ENCODE measurements around the gene STX11.

- TF ChIP-seq CTCF (IDR thresholded peaks at IDR 0.05 in 8 of 11, conservative IDR thresholded peaks at IDR 0.05 in 3 of 11), result no peak
- no peak for TF ChIP-seq POLR2A (IDR thresholded peaks at IDR 0.05)
- TF ChIP-seq POLR2AphosphoS5 (IDR thresholded peaks at IDR 0.05), result no peak
These were observed 8.8 kb upstream of the STX11 start for GRCh38 chr6:144141470-144141869.

Measured in spleen (tissue), 7 donors.